GM12891 (cell line): Measurements from ENCODE around the gene HBG2.

Experiments used
- POLR2A ChIP-seq: IDR thresholded peaks from 2 replicates; pipeline ENCODE4 v1.6.1; 2011; ENCODE audit warnings: low read depth, low read length, control low read depth
- POLR2AphosphoS5 ChIP-seq: IDR thresholded peaks from 2 replicates; pipeline ENCODE4 v1.6.1; 2011; ENCODE audit warnings: low read depth, low read length, control low read depth
- TAF1 ChIP-seq: IDR thresholded peaks from 2 replicates; pipeline ENCODE4 v1.6.1; 2011; ENCODE audit warnings: low read depth, low read length, control low read depth

DNA sequence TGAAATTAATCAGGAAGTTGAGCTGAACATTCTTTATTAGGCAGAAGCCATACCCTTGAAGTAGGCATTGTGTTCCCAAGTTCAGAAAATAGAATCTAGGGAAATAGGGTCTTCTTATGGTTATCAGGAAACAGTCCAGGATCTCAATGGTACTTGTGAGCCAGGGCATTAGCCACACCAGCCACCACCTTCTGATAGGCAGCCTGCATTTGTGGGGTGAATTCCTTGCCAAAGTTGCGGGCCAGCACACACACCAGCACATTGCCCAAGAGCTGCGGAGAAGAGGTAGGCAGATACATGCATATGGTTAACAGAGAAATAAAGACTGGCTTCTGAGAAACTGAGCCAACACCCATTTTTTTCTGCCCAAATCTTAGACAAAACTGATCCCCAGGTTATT lies 21.8 kb downstream of the HBG2 start:
- TF ChIP-seq POLR2AphosphoS5 (no peak), POLR2A (no peak), TAF1 (no peak)
